GM23338 (cell line): ENCODE results near the gene KLHL22. TPM values are rescaled to one million over a fixed set of nuclear protein-coding genes. Genes with fewer than 3 reads are reported as not detected.

Source experiments
- CTCF ChIP-seq, 2 experiments: fragments of 200-600 bp in 1 of 2; sonication (generic) in 1 of 2; conservative IDR thresholded peaks; 2 replicates each; pipeline versions ENCODE4 v1.5.1 to v1.6.1; 2016 to 2017; ENCODE audit warnings: antibody characterized with exemption in 2 of 2, low read depth in 2 of 2, mild to moderate bottlenecking in 2 of 2, moderate library complexity in 1 of 2
- ETS1 ChIP-seq: IDR thresholded peaks from 2 replicates; pipeline ENCODE4 v1.6.1; 2016; ENCODE audit warnings: antibody characterized with exemption
- EZH2phosphoT487 ChIP-seq: fragments of 200-600 bp; sonication (generic); IDR thresholded peaks from one replicate; pipeline ENCODE4 v1.8.1; 2018; ENCODE audit warnings: antibody characterized with exemption; ENCODE audit not compliant: unreplicated experiment
- JUNB ChIP-seq: IDR thresholded peaks from one replicate; pipeline ENCODE4 v1.6.1; 2016; ENCODE audit warnings: antibody characterized with exemption; ENCODE audit not compliant: unreplicated experiment
- ZNF114 ChIP-seq: fragments of 250-450 bp; sonication (Bioruptor Pico); IDR thresholded peaks from 2 replicates; pipeline ENCODE4 v1.5.0; 2020; ENCODE audit warnings: mild to moderate bottlenecking, moderate library complexity
- ZNF331 ChIP-seq: fragments of 250-450 bp; sonication (Bioruptor Pico); IDR thresholded peaks from 2 replicates; pipeline ENCODE4 v1.5.0; 2020; ENCODE audit warnings: low read depth, mild to moderate bottlenecking, moderate library complexity
- ZNF462 ChIP-seq: fragments of 250-450 bp; sonication (Bioruptor Pico); IDR thresholded peaks from 2 replicates; pipeline ENCODE4 v1.5.0; 2020; ENCODE audit warnings: mild to moderate bottlenecking, moderate library complexity
- polyA plus RNA-seq: library from polyadenylated mRNA; unstranded; fragments of >200 nt; fragmentation: Nextera tagmentation; extraction: Ambion mirVana; gene quantifications from 2 replicates; pipeline ENCODE4 v1.2.1, GENCODE V29; 2016
- total RNA-seq: library from RNA; depleted of rRNA; stranded (reverse); fragments of >200 nt; shearing (Covaris generic); gene quantifications from 2 replicates; pipeline ENCODE4 v1.2.3, GENCODE V29; 2014

KLHL22 gene
- total and polyA plus RNA-seq, 2 experiments from 2014 or later, result 2.4 to 16.0 TPM

GRCh38 chr22:20398420-20398819 lies 97.2 kb downstream of the KLHL22 start (continued):
- TF ChIP-seq ZNF462 (CRISPR knock-in tag) (no peak), CTCF (conservative IDR thresholded peaks at IDR 0.05; ENCODE audit: low read depth in 2 of 2) (no peak), EZH2phosphoT487 (no peak), JUNB (no peak), ZNF114 (CRISPR knock-in tag) (no peak), ETS1 (no peak), ZNF331 (CRISPR knock-in tag) (no peak)
